AG04450 (cell line): ENCODE data around the gene LARP6. TPM values are rescaled to one million over a fixed set of nuclear protein-coding genes. Genes with fewer than 3 reads are reported as not detected.

ENCODE experiments used
- CTCF ChIA-PET: fragments of 300-600, 350-600 bp; formaldehyde crosslinking; extraction: SDS; loops from one replicate; lab custom pipeline; 2022; ENCODE audit warnings: antibody characterized with exemption, inconsistent platforms; lab: Charles Lee
- POLR2A ChIA-PET: fragments of 350-600 bp; formaldehyde crosslinking; extraction: SDS; loops from one replicate; lab custom pipeline; 2021; ENCODE audit warnings: antibody characterized with exemption, inconsistent platforms; lab: Yijun Ruan, JAX
- DNase-seq: peaks from one replicate; pipeline ENCODE4 v3.0.0-alpha.2; 2011; ENCODE audit warnings: low read depth, low spot score
- H3K27ac ChIP-seq: one replicate; pipeline ENCODE4 v1.5.1; 2012; ENCODE audit warnings: low read depth, low read length, control low read depth
- H3K27me3 ChIP-seq: one replicate; pipeline ENCODE4 v1.6.0; 2012; ENCODE audit warnings: low read length; ENCODE audit not compliant: control insufficient read depth, insufficient read depth
- H3K4me3 ChIP-seq: 2 replicates; pipeline ENCODE4 v1.5.1; 2011; ENCODE audit warnings: mild to moderate bottlenecking, low read depth, low read length, control low read depth
- H3K9me3 ChIP-seq: 2 replicates; pipeline ENCODE4 v1.5.1; 2012; ENCODE audit warnings: low read length; ENCODE audit not compliant: control insufficient read depth, insufficient read depth
- polyA plus RNA-seq: library from polyadenylated mRNA; depleted of rRNA; stranded (reverse); fragments of >200 nt; gene quantifications from 2 replicates; pipeline ENCODE4 v1.2.3, GENCODE V29; 2011
- TF ChIP-seq, protein P1 (sequence below): IDR thresholded peaks from 2 replicates; pipeline ENCODE4 v1.5.1; 2011; ENCODE audit warnings: low read depth, low read length, control low read depth, inconsistent platforms

LARP6 gene
- polyA plus RNA-seq, 1 experiment = 235 TPM

DNA sequence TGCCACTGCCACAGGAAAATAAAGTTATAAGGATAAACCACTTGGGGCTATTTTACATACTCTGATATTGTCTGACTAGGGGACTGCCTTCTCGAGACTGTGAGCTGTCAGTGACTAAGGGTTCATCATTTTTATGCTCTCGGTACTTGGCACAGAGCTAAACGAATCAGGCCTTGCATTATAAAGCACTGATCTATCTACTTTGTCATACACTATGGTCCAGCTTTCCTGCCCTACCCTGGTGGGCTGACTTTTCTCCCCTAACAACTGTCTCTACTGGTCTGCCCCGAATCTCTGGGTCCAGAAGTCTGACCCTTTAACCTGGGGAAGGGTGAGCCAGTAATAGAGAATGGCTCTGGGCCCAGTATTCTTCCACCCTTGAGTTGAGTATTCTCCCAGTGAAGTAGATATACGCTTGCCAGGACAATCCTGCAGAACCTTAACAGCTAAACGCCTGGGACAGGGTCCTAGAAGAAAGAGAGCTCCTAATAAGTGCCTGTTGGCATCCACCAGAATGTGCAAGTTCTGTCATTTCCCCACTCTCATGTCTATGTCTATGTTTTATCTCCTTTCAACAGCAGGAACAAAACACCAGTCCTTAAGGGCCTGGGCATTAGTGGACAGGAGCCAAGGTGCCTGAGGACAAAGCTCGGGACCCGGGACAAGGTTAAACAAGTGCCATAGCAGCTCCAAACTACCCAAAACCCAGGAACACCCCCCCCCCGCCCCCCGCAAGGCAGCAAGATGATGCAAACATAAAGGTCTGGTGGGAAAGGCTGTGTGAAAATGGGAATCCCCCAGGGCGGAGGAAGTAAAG lies 1.2 kb downstream of the LARP6 start:
- DNase-seq = no peak
- ChIA-PET POLR2A (interaction anchor here (0.6 to 1.8 kb wide), 11 partner anchors 11 to 215 kb away, joined by 3 to 8 read pairs (median 4); partner anchors contain the start of genes LRRC49 and THAP10), CTCF (interaction anchor here (1.3 to 2.6 kb wide), 3 partner anchors 22 to 130 kb away, joined by 5 to 10 read pairs (median 9); no protein-coding TSS in a partner anchor)
- TF ChIP-seq, protein P1, sequence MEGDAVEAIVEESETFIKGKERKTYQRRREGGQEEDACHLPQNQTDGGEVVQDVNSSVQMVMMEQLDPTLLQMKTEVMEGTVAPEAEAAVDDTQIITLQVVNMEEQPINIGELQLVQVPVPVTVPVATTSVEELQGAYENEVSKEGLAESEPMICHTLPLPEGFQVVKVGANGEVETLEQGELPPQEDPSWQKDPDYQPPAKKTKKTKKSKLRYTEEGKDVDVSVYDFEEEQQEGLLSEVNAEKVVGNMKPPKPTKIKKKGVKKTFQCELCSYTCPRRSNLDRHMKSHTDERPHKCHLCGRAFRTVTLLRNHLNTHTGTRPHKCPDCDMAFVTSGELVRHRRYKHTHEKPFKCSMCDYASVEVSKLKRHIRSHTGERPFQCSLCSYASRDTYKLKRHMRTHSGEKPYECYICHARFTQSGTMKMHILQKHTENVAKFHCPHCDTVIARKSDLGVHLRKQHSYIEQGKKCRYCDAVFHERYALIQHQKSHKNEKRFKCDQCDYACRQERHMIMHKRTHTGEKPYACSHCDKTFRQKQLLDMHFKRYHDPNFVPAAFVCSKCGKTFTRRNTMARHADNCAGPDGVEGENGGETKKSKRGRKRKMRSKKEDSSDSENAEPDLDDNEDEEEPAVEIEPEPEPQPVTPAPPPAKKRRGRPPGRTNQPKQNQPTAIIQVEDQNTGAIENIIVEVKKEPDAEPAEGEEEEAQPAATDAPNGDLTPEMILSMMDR = no peak
- Histone ChIP-seq H3K27ac (peak overlapping the region; percentile 94), H3K27me3 (no peaks in the 10 kb centered on the region), H3K9me3 (no peaks in the 10 kb centered on the region), H3K4me3 (peak overlapping the region; percentile 98)

DNA sequence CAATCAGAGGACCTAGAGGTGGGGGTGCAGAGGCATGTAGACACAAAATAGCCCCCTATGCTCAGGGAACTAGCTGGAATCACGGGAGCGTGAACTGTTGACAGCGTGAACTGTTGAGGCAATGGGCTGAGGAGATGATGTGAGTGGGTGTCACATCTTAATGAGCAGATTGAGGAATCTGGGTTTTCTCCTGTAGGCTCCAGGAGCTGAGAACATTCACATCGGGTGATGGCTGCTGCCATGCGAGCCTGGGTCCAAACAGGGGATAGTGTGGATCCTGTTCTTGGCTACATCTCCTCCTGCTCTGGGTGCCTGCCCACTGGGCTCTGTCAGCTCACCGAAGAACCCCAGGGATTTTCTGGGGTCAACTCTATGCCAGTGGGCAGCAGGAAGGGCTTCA lies 2.1 kb downstream of the LARP6 start:
- ChIA-PET CTCF (interaction anchor here (1.3 to 2.6 kb wide), 3 partner anchors 22 to 129 kb away, joined by 5 to 10 read pairs (median 9); no protein-coding TSS in a partner anchor), POLR2A (interaction anchor here (1.0 to 1.4 kb wide), 4 partner anchors 11 to 27 kb away, joined by 3 to 7 read pairs (median 4); no protein-coding TSS in a partner anchor)
- H3K27me3 ChIP-seq = no peaks in the 10 kb centered on the region
- H3K4me3 ChIP-seq = peak overlapping the region; percentile 98
- peak overlapping the region; percentile 94 for H3K27ac ChIP-seq
- TF ChIP-seq, protein P1 = no peak
- no peak for DNase-seq
- no peaks in the 10 kb centered on the region for H3K9me3 ChIP-seq

DNA sequence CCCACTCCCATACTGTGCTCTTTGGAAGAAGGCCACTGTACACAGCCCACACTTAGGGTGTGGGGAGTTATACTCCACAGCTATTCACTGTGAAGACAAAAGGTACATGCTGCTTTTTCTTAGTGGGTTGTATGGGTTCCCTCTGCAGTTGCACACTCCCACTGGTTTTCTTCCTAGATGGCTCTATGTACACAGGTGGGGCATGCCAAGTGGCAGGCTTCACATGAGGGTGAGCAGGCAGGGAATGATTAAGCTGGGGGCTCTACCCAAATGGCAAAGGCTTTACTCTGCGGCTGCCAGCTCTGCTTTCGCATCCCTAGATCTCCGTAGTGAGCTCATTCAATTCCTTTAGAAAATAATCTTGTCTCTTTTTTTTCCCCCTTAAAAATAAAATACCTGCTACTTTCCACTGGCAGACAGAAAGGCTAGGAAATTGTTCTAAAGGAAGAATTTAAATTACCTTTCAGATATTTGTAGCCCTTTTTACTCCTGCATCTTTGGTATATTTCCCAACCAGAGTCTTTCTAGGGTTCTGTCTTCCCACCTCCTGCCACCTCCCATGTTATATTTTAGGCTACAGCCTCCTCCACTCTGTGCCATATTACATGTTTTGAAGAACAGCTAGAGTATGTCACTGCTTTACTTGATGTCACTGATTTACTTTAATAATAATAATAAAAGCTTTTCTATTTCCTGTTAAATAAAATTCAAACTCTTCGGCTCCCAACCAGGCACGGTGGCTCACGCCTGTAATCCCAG lies 8.2 kb downstream of the LARP6 start:
- H3K27me3 ChIP-seq = no peaks in the 10 kb centered on the region
- TF ChIP-seq, protein P1 = no peak
- no peak overlapping the region for H3K27ac ChIP-seq
- peaks cover 4% of the 10 kb centered on the region; the same call in 1 of the 2 replicates for H3K9me3 ChIP-seq
- no peak for DNase-seq
- no peak overlapping the region for H3K4me3 ChIP-seq
- ChIA-PET POLR2A (no interaction called here), CTCF (interaction anchor here (0.9 to 1.5 kb wide), 3 partner anchors 29 to 34 kb away, joined by 3 to 6 read pairs (median 4); no protein-coding TSS in a partner anchor)

DNA sequence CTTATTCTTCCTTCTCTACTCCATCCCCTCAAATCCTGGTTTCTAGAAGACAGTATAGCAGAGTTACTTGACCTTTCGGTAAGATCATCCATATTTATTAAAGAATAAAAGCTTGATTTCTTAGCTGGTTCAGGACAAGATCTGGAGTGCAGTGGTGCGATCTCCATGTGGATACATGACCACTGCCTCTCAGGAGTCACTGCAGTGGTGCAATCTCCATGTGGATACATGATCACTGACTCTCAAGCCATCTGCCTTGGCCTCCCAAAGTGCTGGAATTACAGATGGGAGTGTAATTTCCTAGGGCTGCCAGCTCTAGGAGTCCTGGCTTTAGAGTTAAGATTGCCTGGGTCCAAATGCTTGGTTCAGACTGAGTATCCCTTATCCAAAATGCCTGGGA lies 16.5 kb downstream of the LARP6 start:
- Histone ChIP-seq H3K27me3 (no peaks in the 10 kb centered on the region), H3K9me3 (peaks cover 8% of the 10 kb centered on the region; the same call in 1 of the 2 replicates), H3K4me3 (no peak overlapping the region), H3K27ac (no peak overlapping the region)
- TF ChIP-seq, protein P1 = no peak
- no peak for DNase-seq
- POLR2A ChIA-PET = no interaction called here
- CTCF ChIA-PET = interaction anchor here (1.2 kb wide), 1 partner anchor 119 kb away, joined by 3 read pairs; no protein-coding TSS in a partner anchor
